SH-SY5Y (cell line): ENCODE results near the gene ATF7IP.

ENCODE experiments used
- GATA2 ChIP-seq: IDR thresholded peaks from 2 replicates; pipeline ENCODE4 v1.6.1; 2011; ENCODE audit warnings: mild to moderate bottlenecking, low read depth, low read length
- GATA3 ChIP-seq: IDR thresholded peaks from 2 replicates; pipeline ENCODE4 v1.6.1; 2011; ENCODE audit warnings: low read depth, mild to moderate bottlenecking, low read length, moderate library complexity

DNA sequence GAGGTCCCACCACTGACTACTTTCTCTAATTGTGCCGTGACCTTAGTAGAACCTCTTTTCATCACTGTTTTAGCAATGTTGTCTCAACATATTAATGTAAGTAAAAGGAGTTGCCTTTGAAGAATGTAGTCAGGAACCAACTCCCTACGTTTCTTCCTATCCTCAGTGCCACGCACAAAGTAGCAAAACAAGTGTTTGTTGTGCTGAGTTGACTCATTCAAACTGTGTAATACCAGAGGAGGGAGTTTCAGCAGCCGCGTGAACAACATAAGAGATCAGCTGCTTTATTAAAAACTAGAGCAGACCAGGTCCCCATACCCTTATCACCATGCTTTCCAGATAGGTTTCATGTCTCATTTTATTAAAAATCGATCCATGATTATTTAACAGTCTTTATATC, 183.1 kb downstream of the ATF7IP start:
- TF ChIP-seq GATA2 (no peak), GATA3 (no peak)
